Measurements from ENCODE around the gene AGAP1.

GRCh38 chr2:235446082-235446481 is 47.8 kb upstream of the AGAP1 start:
- TF ChIP-seq CTCF (IDR thresholded peaks at IDR 0.05) (no peak), POLR2A (IDR thresholded peaks at IDR 0.05) (no peak)
